H1 (cell line): Measurements from ENCODE around the gene FNDC10. TPM values are rescaled to one million over a fixed set of nuclear protein-coding genes. Genes with fewer than 3 reads are reported as not detected.

Experiments used
- CTCF ChIA-PET: fragments of 300-600 bp; sonication (Branson Sonifier 250); formaldehyde crosslinking; loops from one replicate; lab custom pipeline; 2021; ENCODE audit not compliant: partially characterized antibody; lab: Charles Lee
- POLR2A ChIA-PET: fragments of 300-600 bp; sonication (Branson Sonifier 250); formaldehyde crosslinking; loops from one replicate; lab custom pipeline; 2021; ENCODE audit warnings: inconsistent platforms; ENCODE audit not compliant: partially characterized antibody; lab: Charles Lee
- DNase-seq, 2 experiments: peaks; one replicate each; pipeline versions ENCODE4 v3.0.0 to v3.0.0-alpha.2; 2010 to 2022; ENCODE audit warnings: low spot score in 2 of 2, low read depth in 1 of 2, mixed read lengths in 1 of 2
- FAIRE-seq: peaks from 2 replicates; lab custom pipeline; 2011; peaks lifted over from hg19 to GRCh38; lab: Jason Lieb, UNC
- H2AFZ ChIP-seq: 2 replicates; pipeline ENCODE4 v1.8.1; 2012; ENCODE audit warnings: low read length, inconsistent platforms
- H2AK5ac ChIP-seq: 2 replicates; pipeline ENCODE4 v1.6.1; 2013; ENCODE audit warnings: low read depth, low read length
- H2BK120ac ChIP-seq: replicated peaks from 2 replicates; pipeline ENCODE3; 2013; ENCODE audit warnings: low read depth, low read length, inconsistent platforms
- H2BK12ac ChIP-seq: 2 replicates; pipeline ENCODE4 v1.6.1; 2013; ENCODE audit warnings: low read depth, low read length
- H2BK15ac ChIP-seq: 2 replicates; pipeline ENCODE4 v1.6.1; 2013; ENCODE audit warnings: low read length
- H2BK20ac ChIP-seq: 2 replicates; pipeline ENCODE4 v1.6.1; 2013; ENCODE audit warnings: low read length
- H2BK5ac ChIP-seq: 2 replicates; pipeline ENCODE4 v1.6.1; 2013; ENCODE audit warnings: low read depth, low read length
- H3K14ac ChIP-seq: 2 replicates; pipeline ENCODE4 v1.6.1; 2013; ENCODE audit warnings: inconsistent platforms; ENCODE audit not compliant: insufficient read length
- H3K18ac ChIP-seq: 2 replicates; pipeline ENCODE4 v1.6.1; 2013; ENCODE audit warnings: low read length; ENCODE audit errors: extremely low read depth
- H3K23ac ChIP-seq: 2 replicates; pipeline ENCODE4 v1.6.1; 2013; ENCODE audit warnings: inconsistent platforms; ENCODE audit not compliant: insufficient read length
- H3K23me2 ChIP-seq: 2 replicates; pipeline ENCODE4 v1.6.1; 2013; ENCODE audit warnings: low read depth, low read length
- H3K27ac ChIP-seq: 2 replicates; pipeline ENCODE4 v1.6.1; 2011; ENCODE audit warnings: low read depth, low read length, inconsistent platforms
- H3K27me3 ChIP-seq, 4 experiments: replicated peaks in 1 of 4; 1 replicate in 1 of 4; 2 replicates in 3 of 4; pipeline versions ENCODE4 v1.6.1 to v1.8.1; 2011 to 2013; ENCODE audit warnings: low read length in 3 of 4, mild to moderate bottlenecking in 3 of 4, inconsistent platforms in 2 of 4, mixed read lengths in 2 of 4, moderate library complexity in 1 of 4; ENCODE audit not compliant: control insufficient read depth in 3 of 4, insufficient read depth in 3 of 4; ENCODE audit errors: extremely low read depth in 1 of 4
- H3K36me3 ChIP-seq, 4 experiments: 2 replicates each; pipeline versions ENCODE4 v1.6.1 to v1.8.1; 2011 to 2013; ENCODE audit warnings: mild to moderate bottlenecking in 4 of 4, low read length in 3 of 4, moderate library complexity in 2 of 4, control low read depth in 1 of 4, inconsistent platforms in 1 of 4; ENCODE audit not compliant: insufficient read depth in 4 of 4, control insufficient read depth in 2 of 4
- H3K4ac ChIP-seq: replicated peaks from 2 replicates; pipeline ENCODE3; 2013; ENCODE audit warnings: low read length, low read depth, mixed read lengths, inconsistent platforms; ENCODE audit not compliant: insufficient read length
- H3K4me1 ChIP-seq, 4 experiments: replicated peaks in 1 of 4; 1 replicate in 1 of 4; 2 replicates in 3 of 4; pipeline versions ENCODE4 v1.6.1 to v1.8.1; 2011 to 2013; ENCODE audit warnings: low read length in 3 of 4, inconsistent platforms in 2 of 4, mixed read lengths in 1 of 4; ENCODE audit not compliant: insufficient read depth in 4 of 4, control insufficient read depth in 3 of 4
- H3K4me2 ChIP-seq, 2 experiments: 2 replicates each; pipeline versions ENCODE4 v1.6.1 to v1.8.1; 2011 to 2013; ENCODE audit warnings: low read depth in 2 of 2, low read length in 2 of 2, control low read depth in 1 of 2, inconsistent platforms in 1 of 2, mild to moderate bottlenecking in 1 of 2; ENCODE audit not compliant: insufficient read depth in 1 of 2
- H3K4me3 ChIP-seq, 4 experiments: fragments of 200-600, 300-600 bp in 1 of 4; sonication (generic), shearing (Covaris generic), sonication (Bioruptor Twin) in 1 of 4; 2 replicates each; pipeline versions ENCODE4 v1.5.1 to v1.8.1; 2011 to 2016; ENCODE audit warnings: low read length in 4 of 4, low read depth in 3 of 4, control low read depth in 2 of 4, inconsistent platforms in 2 of 4, mild to moderate bottlenecking in 2 of 4, mixed read lengths in 1 of 4, moderate library complexity in 1 of 4; ENCODE audit not compliant: insufficient read depth in 2 of 4; ENCODE audit errors: extremely low read depth in 1 of 4
- H3K56ac ChIP-seq: replicated peaks from 2 replicates; pipeline ENCODE3; 2013; ENCODE audit warnings: low read depth, mild to moderate bottlenecking, mixed read lengths, low read length, inconsistent platforms; ENCODE audit not compliant: insufficient read length
- H3K79me1 ChIP-seq: 2 replicates; pipeline ENCODE4 v1.6.1; 2013; ENCODE audit warnings: low read depth, low read length, control low read depth
- H3K79me2 ChIP-seq, 2 experiments: 2 replicates each; pipeline versions ENCODE4 v1.6.1 to v1.8.1; 2012 to 2013; ENCODE audit warnings: low read length in 2 of 2, mild to moderate bottlenecking in 2 of 2, inconsistent platforms in 1 of 2; ENCODE audit not compliant: insufficient read depth in 2 of 2, control insufficient read depth in 1 of 2
- H3K9ac ChIP-seq, 4 experiments: replicated peaks in 1 of 4; 1 replicate in 1 of 4; 2 replicates in 3 of 4; pipeline versions ENCODE4 v1.6.1 to v1.8.1; 2011 to 2013; ENCODE audit warnings: low read depth in 3 of 4, low read length in 3 of 4, control low read depth in 2 of 4, mild to moderate bottlenecking in 2 of 4, moderate library complexity in 2 of 4, inconsistent platforms in 1 of 4; ENCODE audit errors: extremely low read depth in 1 of 4
- H3K9me3 ChIP-seq, 2 experiments: 2 replicates each; pipeline versions ENCODE4 v1.6.1 to v1.8.1; 2012 to 2013; ENCODE audit warnings: mild to moderate bottlenecking in 2 of 2, moderate library complexity in 2 of 2, control low read depth in 1 of 2, inconsistent platforms in 1 of 2, low read depth in 1 of 2, low read length in 1 of 2, mixed read lengths in 1 of 2; ENCODE audit not compliant: insufficient read depth in 2 of 2
- H4K20me1 ChIP-seq, 2 experiments: replicated peaks in 1 of 2; 2 replicates each; pipeline versions ENCODE3 to v1.8.1; 2011 to 2013; ENCODE audit warnings: inconsistent platforms in 2 of 2, low read length in 2 of 2, mild to moderate bottlenecking in 1 of 2; ENCODE audit not compliant: insufficient read depth in 2 of 2, control insufficient read depth in 1 of 2
- H4K5ac ChIP-seq: 2 replicates; pipeline ENCODE4 v1.6.1; 2013; ENCODE audit warnings: low read length, low read depth, mixed read lengths, inconsistent platforms; ENCODE audit not compliant: insufficient read length
- H4K8ac ChIP-seq: 2 replicates; pipeline ENCODE4 v1.8.0; 2013; ENCODE audit warnings: mild to moderate bottlenecking, moderate library complexity, low read length, inconsistent platforms; ENCODE audit not compliant: insufficient read depth; ENCODE audit errors: extremely low read depth
- H4K91ac ChIP-seq: replicated peaks from 2 replicates; pipeline ENCODE3; 2013; ENCODE audit warnings: low read length, mixed read lengths, inconsistent platforms; ENCODE audit not compliant: insufficient read length
- CBX5 ChIP-seq: fragments of 300-800, 300-1000 bp; sonication (generic); IDR thresholded peaks from 2 replicates; pipeline ENCODE4 v1.7.1; 2016; ENCODE audit warnings: antibody characterized with exemption, low read length, low read depth
- CHD2 ChIP-seq: IDR thresholded peaks from 2 replicates; pipeline ENCODE4 v1.6.1; 2012; ENCODE audit warnings: low read length, improper control_type of control experiment
- GABPA ChIP-seq: IDR thresholded peaks from 2 replicates; pipeline ENCODE4 v1.6.1; 2011; ENCODE audit warnings: mild to moderate bottlenecking, low read length, moderate library complexity, borderline replicate concordance; ENCODE audit not compliant: insufficient read depth
- KDM4A ChIP-seq: IDR thresholded peaks from one replicate; pipeline ENCODE4 v1.7.1; 2012; ENCODE audit warnings: low read depth, mild to moderate bottlenecking, moderate library complexity, low read length, inconsistent platforms; ENCODE audit not compliant: severe bottlenecking
- NRF1 ChIP-seq: IDR thresholded peaks from 2 replicates; pipeline ENCODE4 v1.6.1; 2011; ENCODE audit warnings: mild to moderate bottlenecking, low read depth, low read length, improper control_type of control experiment
- RBBP5 ChIP-seq: IDR thresholded peaks from 2 replicates; pipeline ENCODE4 v1.7.1; 2012; ENCODE audit warnings: low read depth, mild to moderate bottlenecking, inconsistent platforms, low read length, moderate library complexity, borderline replicate concordance
- ZNF274 ChIP-seq: IDR thresholded peaks from 2 replicates; pipeline ENCODE4 v1.7.0; 2012; ENCODE audit warnings: low read length, borderline replicate concordance; ENCODE audit errors: extremely low read depth
- WGBS, 2 experiments: shearing (Covaris generic) in 1 of 2; methylation state at CpG; one replicate each; pipeline versions ENCODE4 v1.1.6 to v1.1.7; 2013 to 2015; ENCODE audit warnings: low lambda C conversion rate in 2 of 2, mixed read lengths in 2 of 2, inconsistent platforms in 1 of 2, low coverage in 1 of 2, missing lambda C conversion rate in 1 of 2; ENCODE audit not compliant: insufficient replicate concordance in 2 of 2, insufficient coverage in 1 of 2, insufficient read length in 1 of 2; ENCODE audit errors: extremely low coverage in 1 of 2, missing lambda C conversion rate in 1 of 2; 5-methylcytosine and 5-hydroxymethylcytosine counted together
- polyA plus RNA-seq, 7 experiments: library from polyadenylated mRNA; depleted of rRNA in 3 of 7; stranded (reverse) in 5 of 7; unstranded in 2 of 7; fragments of >200 nt in 5 of 7; fragments of 200-250 nt in 2 of 7; gene quantifications; 1 replicate in 5 of 7; 2 replicates in 1 of 7; 4 replicates in 1 of 7; pipeline versions ENCODE4 v1.2.1 to v1.2.3, GENCODE V29; 2011 to 2013; ENCODE audit warnings: missing spikeins in 2 of 7, mixed read lengths in 2 of 7
- total RNA-seq: library from RNA; stranded (reverse); fragmentation: NEBNext Ultra II Directional; extraction: Animal tissue kit (Norgen Biotek cat#: 25700); gene quantifications from 2 replicates; pipeline ENCODE4 v1.2.1, GENCODE V29; 2021
- TF ChIP-seq, protein P1 (sequence below): IDR thresholded peaks from 2 replicates; pipeline ENCODE4 v1.6.1; 2011; ENCODE audit warnings: low read length, improper control_type of control experiment
- TF ChIP-seq, protein P2 (sequence below): IDR thresholded peaks from 2 replicates; pipeline ENCODE4 v1.6.1; 2012; ENCODE audit warnings: inconsistent platforms

Gene FNDC10
- total and polyA plus RNA-seq, 2 of the 8 experiments (the other 6 are each of a cell fraction or from before 2014, with no cell fraction given): 19.0 to 21.8 TPM

DNA sequence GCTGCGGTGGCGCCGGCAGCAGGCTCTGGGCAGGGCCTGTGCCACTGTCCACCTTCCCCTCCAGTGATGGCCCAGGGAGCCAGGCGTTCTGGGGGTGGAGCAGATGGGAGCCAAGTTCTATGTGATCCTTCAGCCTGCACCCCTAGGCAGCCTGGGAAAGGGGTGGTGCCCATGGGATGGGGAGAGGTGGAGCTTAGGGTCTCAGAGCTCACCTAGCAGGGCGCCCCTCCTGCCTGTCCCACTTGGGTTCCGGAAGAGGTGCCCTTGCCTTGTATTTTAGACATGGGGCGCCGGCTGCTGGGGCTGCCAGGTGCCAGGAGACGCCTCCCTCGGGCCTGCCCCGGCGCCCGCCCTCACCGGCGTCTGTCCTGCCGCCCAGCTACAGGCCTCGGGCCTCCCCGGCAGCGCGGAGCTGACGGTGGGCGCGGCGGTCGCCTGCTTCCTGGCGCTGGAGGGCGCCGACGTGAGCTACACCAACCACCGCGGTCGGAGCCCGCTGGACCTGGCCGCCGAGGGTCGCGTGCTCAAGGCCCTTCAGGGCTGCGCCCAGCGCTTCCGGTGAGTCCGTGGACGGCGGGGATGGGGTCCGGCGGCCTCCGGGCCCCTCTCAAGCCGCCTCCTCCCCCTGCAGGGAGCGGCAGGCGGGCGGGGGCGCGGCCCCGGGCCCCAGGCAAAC, 29.0 kb upstream of the FNDC10 start:
- POLR2A ChIA-PET: interaction anchor here (0.7 to 4.4 kb wide), 8 partner anchors 10 to 610 kb away, joined by 3 to 34 read pairs (median 5); partner anchors contain the start of gene MIB2
- no peak overlapping the region for H3K27ac ChIP-seq
- peak in 1 of 2 experiments; percentile 83 for DNase-seq
- TF ChIP-seq, protein P1, sequence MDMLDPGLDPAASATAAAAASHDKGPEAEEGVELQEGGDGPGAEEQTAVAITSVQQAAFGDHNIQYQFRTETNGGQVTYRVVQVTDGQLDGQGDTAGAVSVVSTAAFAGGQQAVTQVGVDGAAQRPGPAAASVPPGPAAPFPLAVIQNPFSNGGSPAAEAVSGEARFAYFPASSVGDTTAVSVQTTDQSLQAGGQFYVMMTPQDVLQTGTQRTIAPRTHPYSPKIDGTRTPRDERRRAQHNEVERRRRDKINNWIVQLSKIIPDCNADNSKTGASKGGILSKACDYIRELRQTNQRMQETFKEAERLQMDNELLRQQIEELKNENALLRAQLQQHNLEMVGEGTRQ: 0 out of 2 replicates have a peak, but pooled peaks have one; percentile 3
- TF ChIP-seq CBX5: no peak
- peak; percentile 74 for TF ChIP-seq KDM4A
- peak; percentile 75; the same call in 1 of the 2 replicates for TF ChIP-seq GABPA
- TF ChIP-seq ZNF274: no peak
- TF ChIP-seq, protein P2, sequence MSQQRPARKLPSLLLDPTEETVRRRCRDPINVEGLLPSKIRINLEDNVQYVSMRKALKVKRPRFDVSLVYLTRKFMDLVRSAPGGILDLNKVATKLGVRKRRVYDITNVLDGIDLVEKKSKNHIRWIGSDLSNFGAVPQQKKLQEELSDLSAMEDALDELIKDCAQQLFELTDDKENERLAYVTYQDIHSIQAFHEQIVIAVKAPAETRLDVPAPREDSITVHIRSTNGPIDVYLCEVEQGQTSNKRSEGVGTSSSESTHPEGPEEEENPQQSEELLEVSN: peak; percentile 52; the same call in 1 of the 2 replicates
- TF ChIP-seq CHD2: no peak
- TF ChIP-seq NRF1: no peak
- peak; percentile 43; the same call in 1 of the 2 replicates for TF ChIP-seq RBBP5

More for the DNA sequence above, 29.0 kb upstream of the FNDC10 start:
- Histone ChIP-seq H3K36me3 (no peaks in the 10 kb centered on the region), H3K23me2 (peaks cover 9% of the 10 kb centered on the region; the same call in 1 of the 2 replicates), H3K23ac (no peak overlapping the region), H3K4me3 (peak overlapping the region; percentile 33 to 70 (median 44)), H3K18ac (peak overlapping the region; percentile 60), H2AFZ (no peak overlapping the region), H2BK15ac (0 out of 2 replicates have a peak overlapping the region, but pooled peaks have one; percentile 72), H2BK5ac (0 out of 2 replicates have a peak overlapping the region, but pooled peaks have one; percentile 52), H3K79me1 (no peaks in the 10 kb centered on the region), H2BK20ac (no peak overlapping the region), H4K20me1 (peaks cover 0 to 12% of the 10 kb centered on the region in 2 experiments), H3K4me2 (peak overlapping the region; percentile 63 to 73), H4K91ac (no peak overlapping the region), H3K56ac (no peak overlapping the region), H2BK120ac (no peak overlapping the region), H4K5ac (no peak overlapping the region), H4K8ac (no peak overlapping the region; the same call in 1 of the 2 replicates), H3K9ac (peak overlapping the region in 3 of 4 experiments; percentile 13 to 67 (median 23); a peak in 4 of 7 replicates), H3K79me2 (no peaks in the 10 kb centered on the region), H3K27me3 (peaks cover 8 to 23% (median 14%) of the 10 kb centered on the region in 4 experiments; a peak in 6 of 7 replicates), H2BK12ac (0 out of 2 replicates have a peak overlapping the region, but pooled peaks have one; percentile 75), H3K4me1 (peaks cover 0 to 6% (median 2%) of the 10 kb centered on the region in 4 experiments; a peak in 4 of 7 replicates), H3K9me3 (no peaks in the 10 kb centered on the region), H3K14ac (no peak overlapping the region), H3K4ac (no peak overlapping the region), H2AK5ac (no peak overlapping the region)
- FAIRE-seq: no peak
- 14% methylated on average over 50 of the region's 53 CpGs; no CpG with 5 or more reads in 1 of the 2 experiments for WGBS, 2 experiments
- CTCF ChIA-PET: interaction anchor here (0.8 to 3.8 kb wide), 4 partner anchors 9 to 51 kb away, joined by 3 to 21 read pairs (median 4); no protein-coding TSS in a partner anchor
